ELF-1 (cell line): ENCODE data around the gene RDH13.
"Not testable (repeated sequence)": the region's sequence is repeated elsewhere in the genome, so short reads cannot be mapped to it uniquely, and the experiment has no call there.

ENCODE experiments used
- DNase-seq: peaks from one replicate; pipeline ENCODE4 v3.0.0-alpha.2; 2016; ENCODE audit warnings: low read depth, low spot score

RDH13 gene

GRCh38 chr19:55077106-55077505 lies 14.2 kb upstream of the RDH13 start:
- no peak for DNase-seq

- no peak for DNase-seq
Observed at GRCh38 chr19:55076321-55076720, 13.4 kb upstream of the RDH13 start.

- peak; percentile 79 for DNase-seq
Observed at GRCh38 chr19:55075371-55075998, 12.5 kb upstream of the RDH13 start, which contains the start of gene EPS8L1. TSS of gene EPS8L1 (plus strand) at chr19:55075869. CDS start at chr19:55076445, 576 bp downstream.

GRCh38 chr19:55071913-55072312 lies 9.0 kb upstream of the RDH13 start:
- DNase-seq, result no peak

- peak; percentile 49 for DNase-seq
Observed at GRCh38 chr19:55071129-55071502, 8.2 kb upstream of the RDH13 start.

- DNase-seq, result no peak
Observed at GRCh38 chr19:55070466-55071128, 7.6 kb upstream of the RDH13 start.

- no peak for DNase-seq
Observed at GRCh38 chr19:55069865-55070197, 6.9 kb upstream of the RDH13 start.

- DNase-seq, result peak; percentile 79
Observed at GRCh38 chr19:55068950-55069864, 6.3 kb upstream of the RDH13 start.

GRCh38 chr19:55067869-55068268 lies 4.9 kb upstream of the RDH13 start:
- DNase-seq, result no peak

GRCh38 chr19:55066107-55066709 lies 3.3 kb upstream of the RDH13 start:
- DNase-seq, result no peak

GRCh38 chr19:55065516-55065915 lies 2.6 kb upstream of the RDH13 start:
- DNase-seq, result not testable (repeated sequence)

- no peak for DNase-seq
Observed at GRCh38 chr19:55063492-55063843, 520 bp upstream of the RDH13 start.

GRCh38 chr19:55060287-55060686 lies 2.7 kb downstream of the RDH13 start:
- DNase-seq, result not testable (repeated sequence)

- DNase-seq, result no peak
Observed at GRCh38 chr19:55058781-55059610, 4.0 kb downstream of the RDH13 start.

- no peak for DNase-seq
Observed at GRCh38 chr19:55056827-55057226, 6.1 kb downstream of the RDH13 start.

- no peak for DNase-seq
Observed at GRCh38 chr19:55053735-55054134, 9.2 kb downstream of the RDH13 start.

- no peak for DNase-seq
Observed at GRCh38 chr19:55050749-55051532, 12.0 kb downstream of the RDH13 start.

GRCh38 chr19:55048446-55048845 lies 14.5 kb downstream of the RDH13 start:
- DNase-seq, result no peak

GRCh38 chr19:55047951-55048350 lies 15.0 kb downstream of the RDH13 start:
- no peak for DNase-seq

GRCh38 chr19:55046975-55047622 lies 15.8 kb downstream of the RDH13 start:
- no peak for DNase-seq
